Neural cell (in vitro differentiated cells): ENCODE data around the gene SSTR1. TPM values are rescaled to one million over a fixed set of nuclear protein-coding genes. Genes with fewer than 3 reads are reported as not detected.

Experiments used
- H2AFZ ChIP-seq: fragments of 200-600, 300-800 bp; sonication (generic), shearing (Covaris generic); 2 replicates; pipeline ENCODE4 v1.6.0; 2014; ENCODE audit warnings: low read depth, mild to moderate bottlenecking, antibody characterized with exemption, low read length, moderate library complexity
- H3F3A ChIP-seq: fragments of 200-600 bp; shearing (Covaris generic); 2 replicates; pipeline ENCODE4 v1.6.1; 2016; ENCODE audit warnings: mild to moderate bottlenecking, moderate library complexity, mixed read lengths, antibody characterized with exemption, low read length; ENCODE audit not compliant: insufficient read depth, poor library complexity, severe bottlenecking
- H3K27ac ChIP-seq: fragments of 200-600, 300-800 bp; sonication (generic), shearing (Covaris generic); 2 replicates; pipeline ENCODE4 v1.5.1; 2014; ENCODE audit warnings: mild to moderate bottlenecking, low read length, moderate library complexity
- H3K27me3 ChIP-seq: fragments of 300-800, 200-600 bp; sonication (generic), shearing (Covaris generic); 2 replicates; pipeline ENCODE4 v1.6.0; 2014; ENCODE audit warnings: mild to moderate bottlenecking, low read depth, low read length, moderate library complexity; ENCODE audit not compliant: insufficient read depth
- H3K36me3 ChIP-seq: fragments of 300-800, 200-600 bp; sonication (generic), shearing (Covaris generic); 2 replicates; pipeline ENCODE4 v1.5.1; 2014; ENCODE audit warnings: mild to moderate bottlenecking, antibody characterized with exemption, low read length, moderate library complexity; ENCODE audit not compliant: insufficient read depth
- H3K4me2 ChIP-seq: fragments of 300-800, 200-600 bp; sonication (generic), shearing (Covaris generic); 2 replicates; pipeline ENCODE4 v1.6.0; 2014; ENCODE audit warnings: mild to moderate bottlenecking, low read length
- H3K4me3 ChIP-seq: fragments of 300-800, 200-600 bp; sonication (generic), shearing (Covaris generic); 2 replicates; pipeline ENCODE4 v1.5.1; 2014; ENCODE audit warnings: mild to moderate bottlenecking, low read length, moderate library complexity
- H3K79me2 ChIP-seq: fragments of 200-600 bp; shearing (Covaris generic); replicated peaks from 2 replicates; pipeline ENCODE4 v1.6.0; 2014; ENCODE audit warnings: mild to moderate bottlenecking, low read length, moderate library complexity; ENCODE audit not compliant: insufficient read depth
- H3K9ac ChIP-seq: fragments of 300-800, 200-600 bp; sonication (generic), shearing (Covaris generic); 2 replicates; pipeline ENCODE4 v1.6.1; 2016; ENCODE audit warnings: mild to moderate bottlenecking, low read length, mixed read lengths
- H3K9me2 ChIP-seq: fragments of 200-600 bp; shearing (Covaris generic); 2 replicates; pipeline ENCODE4 v1.6.1; 2016; ENCODE audit warnings: mild to moderate bottlenecking, low read length, mixed read lengths; ENCODE audit not compliant: insufficient read depth
- H3K9me3 ChIP-seq: fragments of 200-600, 300-800 bp; sonication (generic), shearing (Covaris generic); 2 replicates; pipeline ENCODE4 v1.6.1; 2016; ENCODE audit warnings: mild to moderate bottlenecking, mixed run types, low read length, moderate library complexity, mixed read lengths
- H4K20me1 ChIP-seq: fragments of 200-600 bp; shearing (Covaris generic); 2 replicates; pipeline ENCODE4 v1.6.1; 2016; ENCODE audit warnings: mild to moderate bottlenecking, mixed run types; ENCODE audit not compliant: insufficient read depth
- EP300 ChIP-seq: fragments of 450-650 bp; conservative IDR thresholded peaks from 2 replicates; pipeline ENCODE4 v1.6.1; 2014; ENCODE audit warnings: antibody characterized with exemption, mild to moderate bottlenecking, moderate library complexity; ENCODE audit not compliant: poor library complexity, severe bottlenecking
- EZH2 ChIP-seq: fragments of 200-600, 300-800 bp; shearing (Covaris generic), sonication (generic); IDR thresholded peaks from 2 replicates; pipeline ENCODE4 v1.6.1; 2014; ENCODE audit warnings: antibody characterized with exemption, low read length, borderline replicate concordance, mild to moderate bottlenecking; ENCODE audit not compliant: insufficient read depth, poor library complexity, severe bottlenecking
- MXI1 ChIP-seq: fragments of 450-650 bp; conservative IDR thresholded peaks from 2 replicates; pipeline ENCODE4 v1.6.1; 2014; ENCODE audit warnings: antibody characterized with exemption, mild to moderate bottlenecking; ENCODE audit not compliant: poor library complexity, severe bottlenecking
- POLR2AphosphoS5 ChIP-seq: IDR thresholded peaks from 2 replicates; pipeline ENCODE4 v1.6.1; 2012
- RAD21 ChIP-seq: fragments of 450-650 bp; conservative IDR thresholded peaks from 2 replicates; pipeline ENCODE4 v1.6.1; 2014; ENCODE audit warnings: antibody characterized with exemption, mild to moderate bottlenecking, moderate library complexity
- REST ChIP-seq: IDR thresholded peaks from 2 replicates; pipeline ENCODE4 v1.6.1; 2012; ENCODE audit warnings: borderline replicate concordance
- SMC3 ChIP-seq: fragments of 450-650 bp; conservative IDR thresholded peaks from 2 replicates; pipeline ENCODE4 v1.6.1; 2014; ENCODE audit warnings: antibody characterized with exemption, mild to moderate bottlenecking, moderate library complexity; ENCODE audit not compliant: poor library complexity
- TAF1 ChIP-seq: IDR thresholded peaks from 2 replicates; pipeline ENCODE4 v1.6.1; 2012; ENCODE audit warnings: low read depth
- polyA plus RNA-seq: library from polyadenylated mRNA; depleted of rRNA; stranded (reverse); fragments of >200 nt; gene quantifications from 2 replicates; pipeline ENCODE4 v1.2.3, GENCODE V29; 2014
- TF ChIP-seq, protein P1 (sequence below): fragments of 450-650 bp; IDR thresholded peaks from 2 replicates; pipeline ENCODE4 v1.5.1; 2014; ENCODE audit warnings: antibody characterized with exemption, mild to moderate bottlenecking, moderate library complexity; ENCODE audit not compliant: poor library complexity, severe bottlenecking

The SSTR1 gene
- polyA plus RNA-seq, 1 donor from 2014 or later, result 2.4 TPM

GRCh38 chr14:38233218-38233617 lies 25.5 kb downstream of the SSTR1 start:
- no peaks in the 10 kb centered on the region for H3F3A ChIP-seq

DNA sequence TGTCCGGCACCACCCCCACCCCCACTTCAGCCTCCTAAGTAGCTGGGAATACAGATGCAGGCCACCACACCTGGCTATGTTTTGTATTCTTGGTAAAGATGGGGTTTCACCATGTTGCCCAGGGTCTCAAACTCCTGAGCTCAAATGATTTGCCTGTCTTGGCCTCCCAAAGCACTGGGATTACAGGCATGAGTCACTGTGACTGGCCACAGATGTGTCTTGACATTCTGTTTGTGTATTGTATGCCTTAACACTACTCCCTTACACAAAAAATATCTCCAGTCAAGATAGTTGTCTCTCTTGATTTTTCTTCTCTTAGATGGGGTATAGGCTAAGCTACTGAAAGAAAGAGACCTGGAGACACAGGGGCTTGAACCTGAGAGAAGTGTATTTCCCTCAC lies 30.6 kb downstream of the SSTR1 start:
- TF ChIP-seq TAF1, result no peak
- no peak for TF ChIP-seq EP300
- TF ChIP-seq EZH2, result no peak
- no peak for TF ChIP-seq REST
- TF ChIP-seq POLR2AphosphoS5, result no peak
- TF ChIP-seq, protein P1, sequence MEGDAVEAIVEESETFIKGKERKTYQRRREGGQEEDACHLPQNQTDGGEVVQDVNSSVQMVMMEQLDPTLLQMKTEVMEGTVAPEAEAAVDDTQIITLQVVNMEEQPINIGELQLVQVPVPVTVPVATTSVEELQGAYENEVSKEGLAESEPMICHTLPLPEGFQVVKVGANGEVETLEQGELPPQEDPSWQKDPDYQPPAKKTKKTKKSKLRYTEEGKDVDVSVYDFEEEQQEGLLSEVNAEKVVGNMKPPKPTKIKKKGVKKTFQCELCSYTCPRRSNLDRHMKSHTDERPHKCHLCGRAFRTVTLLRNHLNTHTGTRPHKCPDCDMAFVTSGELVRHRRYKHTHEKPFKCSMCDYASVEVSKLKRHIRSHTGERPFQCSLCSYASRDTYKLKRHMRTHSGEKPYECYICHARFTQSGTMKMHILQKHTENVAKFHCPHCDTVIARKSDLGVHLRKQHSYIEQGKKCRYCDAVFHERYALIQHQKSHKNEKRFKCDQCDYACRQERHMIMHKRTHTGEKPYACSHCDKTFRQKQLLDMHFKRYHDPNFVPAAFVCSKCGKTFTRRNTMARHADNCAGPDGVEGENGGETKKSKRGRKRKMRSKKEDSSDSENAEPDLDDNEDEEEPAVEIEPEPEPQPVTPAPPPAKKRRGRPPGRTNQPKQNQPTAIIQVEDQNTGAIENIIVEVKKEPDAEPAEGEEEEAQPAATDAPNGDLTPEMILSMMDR, result no peak
- TF ChIP-seq MXI1, result no peak
- TF ChIP-seq RAD21, result no peak
- no peak for TF ChIP-seq SMC3
- no peaks in the 10 kb centered on the region for H3K36me3 ChIP-seq
- no peaks in the 10 kb centered on the region for H3K27me3 ChIP-seq
- no peaks in the 10 kb centered on the region for H4K20me1 ChIP-seq
- no peaks in the 10 kb centered on the region for H3K9me3 ChIP-seq
- no peaks in the 10 kb centered on the region for H3K9me2 ChIP-seq
- H3K9ac ChIP-seq, result no peak overlapping the region
- no peak overlapping the region for H2AFZ ChIP-seq
- no peak overlapping the region for H3K4me2 ChIP-seq
- H3K4me3 ChIP-seq, result no peak overlapping the region
- no peaks in the 10 kb centered on the region for H3F3A ChIP-seq
- no peak overlapping the region for H3K27ac ChIP-seq
- H3K79me2 ChIP-seq, result no peaks in the 10 kb centered on the region

More at GRCh38 chr14:38233218-38233617, 25.5 kb downstream of the SSTR1 start:
- H4K20me1 ChIP-seq, result no peaks in the 10 kb centered on the region
- H3K9ac ChIP-seq, result no peak overlapping the region
- no peaks in the 10 kb centered on the region for H3K9me3 ChIP-seq
- no peak overlapping the region for H3K4me2 ChIP-seq
- TF ChIP-seq, protein P1, result no peak
- TF ChIP-seq SMC3, result no peak
- no peak for TF ChIP-seq POLR2AphosphoS5
- no peak for TF ChIP-seq REST
- TF ChIP-seq EZH2, result no peak
- no peak for TF ChIP-seq RAD21
- no peak for TF ChIP-seq TAF1
- no peak for TF ChIP-seq EP300
- H3K4me3 ChIP-seq, result no peak overlapping the region
- no peak overlapping the region for H2AFZ ChIP-seq
- no peaks in the 10 kb centered on the region for H3K27me3 ChIP-seq
- H3K79me2 ChIP-seq, result no peaks in the 10 kb centered on the region
- H3K36me3 ChIP-seq, result no peaks in the 10 kb centered on the region
- H3K27ac ChIP-seq, result no peak overlapping the region
- no peaks in the 10 kb centered on the region for H3K9me2 ChIP-seq
